OCI-LY7 (cell line): ENCODE data around the gene CERS3.

ENCODE experiments used
- CTCF ChIP-seq: fragments of 200-600 bp; sonication (generic); conservative IDR thresholded peaks from 2 replicates; pipeline ENCODE4 v1.5.1; 2014; ENCODE audit warnings: mild to moderate bottlenecking, antibody characterized with exemption, low read length, moderate library complexity, mixed read lengths
- EZH2phosphoT487 ChIP-seq: fragments of 200-600 bp; sonication (generic); IDR thresholded peaks from 2 replicates; pipeline ENCODE4 v1.6.1; 2018; ENCODE audit warnings: low read depth, borderline replicate concordance, mild to moderate bottlenecking, mixed run types, antibody characterized with exemption, low read length, moderate library complexity, mixed read lengths

- TF ChIP-seq CTCF (no peak), EZH2phosphoT487 (no peak)
These were observed 71.5 kb downstream of the CERS3 start for GRCh38 chr15:100457201-100457600.
